A673 (cell line): ENCODE measurements around the gene CCDC92.

Experiments
- CTCF ChIP-seq: fragments of 300-800, 200-600 bp; sonication (generic); conservative IDR thresholded peaks from 2 replicates; pipeline ENCODE4 v1.5.1; 2017; ENCODE audit warnings: low read depth, mild to moderate bottlenecking, antibody characterized with exemption, low read length, moderate library complexity, mixed read lengths
- EZH2 ChIP-seq: fragments of 200-600 bp; sonication (generic); IDR thresholded peaks from 2 replicates; pipeline ENCODE4 v1.6.1; 2017; ENCODE audit warnings: borderline replicate concordance, low read depth, mild to moderate bottlenecking, mixed read lengths, antibody characterized with exemption, low read length; ENCODE audit not compliant: poor library complexity, severe bottlenecking

- TF ChIP-seq CTCF (no peak), EZH2 (no peak)
Observed at GRCh38 chr12:123963821-123964220, 8.8 kb downstream of the CCDC92 start.
